ENCODE measurements around the gene MEX3C.

The MEX3C gene

DNA sequence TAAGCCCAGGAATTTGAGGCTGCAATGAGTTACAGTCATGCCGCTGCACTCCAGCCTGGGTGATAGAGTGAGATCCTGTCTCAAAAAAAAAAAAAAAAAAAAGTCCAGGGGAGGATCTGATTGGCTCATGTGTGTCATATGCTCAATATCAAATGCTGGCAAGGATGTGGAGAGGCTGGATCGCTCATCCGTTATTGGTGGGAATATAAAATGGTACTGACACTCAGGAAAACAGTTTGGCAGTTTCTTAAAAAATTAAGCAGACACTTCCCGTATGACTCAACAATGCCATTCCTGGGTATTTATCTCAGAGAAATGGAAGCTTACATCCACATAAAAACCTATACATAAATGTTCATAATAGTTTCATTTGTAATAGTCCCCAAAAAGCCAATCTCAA, 68.9 kb downstream of the MEX3C start:
- DNase-seq (ENCODE audit: low read depth, low spot score): no peak
- TF ChIP-seq ZNF274 (IDR thresholded peaks at IDR 0.05; ENCODE audit: low read depth, low read length): no peak
- no peak for TF ChIP-seq SUZ12 (IDR thresholded peaks at IDR 0.05; ENCODE audit: extremely low read depth, insufficient read depth, insufficient read length)
- no peak for TF ChIP-seq YY1 (IDR thresholded peaks at IDR 0.05; ENCODE audit: insufficient read depth, insufficient read length)

DNA sequence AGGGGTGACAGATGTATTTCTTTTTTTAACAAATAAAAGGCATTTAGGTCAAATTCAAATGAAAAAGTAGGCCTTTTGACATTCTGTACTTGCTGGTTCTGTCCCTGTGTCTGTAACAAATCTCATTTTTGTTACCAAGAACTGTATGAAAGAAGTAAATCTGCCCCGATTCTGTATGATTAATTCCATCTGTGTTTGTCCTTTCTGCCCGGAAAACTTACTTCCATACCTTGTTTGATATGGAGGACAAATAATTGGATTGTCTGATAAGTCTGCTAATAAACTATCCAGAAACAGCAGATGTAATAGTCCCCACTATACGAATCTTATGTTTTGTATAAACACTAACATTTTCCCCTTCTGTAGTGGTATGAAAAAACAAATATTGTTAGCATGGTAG, 69.8 kb downstream of the MEX3C start:
- no peak overlapping the region for H3K4me3 ChIP-seq (ENCODE audit: insufficient read length, low read depth)
- peaks cover 12% of the 10 kb centered on the region for H3K9me3 ChIP-seq (ENCODE audit: insufficient read depth, low read length)
- no peaks in the 10 kb centered on the region for H3K27me3 ChIP-seq (ENCODE audit: insufficient read depth, insufficient read length)
- no peaks in the 10 kb centered on the region for H3K4me1 ChIP-seq (ENCODE audit: insufficient read depth, insufficient read length)
- DNase-seq (ENCODE audit: low read depth, low spot score): no peak
- no peaks in the 10 kb centered on the region for H3K36me3 ChIP-seq (ENCODE audit: insufficient read depth, insufficient read length, low read length)
- TF ChIP-seq SUZ12 (IDR thresholded peaks at IDR 0.05; ENCODE audit: extremely low read depth, insufficient read depth, insufficient read length): no peak
- TF ChIP-seq ZNF274 (IDR thresholded peaks at IDR 0.05; ENCODE audit: low read depth, low read length): no peak
- TF ChIP-seq YY1 (IDR thresholded peaks at IDR 0.05; ENCODE audit: insufficient read depth, insufficient read length): no peak
- H3K9ac ChIP-seq (ENCODE audit: insufficient read length, low read depth): no peak overlapping the region

More for the DNA sequence above, 68.9 kb downstream of the MEX3C start:
- Histone ChIP-seq H3K9me3 (ENCODE audit: insufficient read depth, low read length) (peaks cover 6% of the 10 kb centered on the region), H3K36me3 (ENCODE audit: insufficient read depth, insufficient read length, low read length) (no peaks in the 10 kb centered on the region), H3K27me3 (ENCODE audit: insufficient read depth, insufficient read length) (no peaks in the 10 kb centered on the region), H3K4me1 (ENCODE audit: insufficient read depth, insufficient read length) (no peaks in the 10 kb centered on the region), H3K4me3 (ENCODE audit: insufficient read length, low read depth) (no peak overlapping the region), H3K9ac (ENCODE audit: insufficient read length, low read depth) (no peak overlapping the region)

DNA sequence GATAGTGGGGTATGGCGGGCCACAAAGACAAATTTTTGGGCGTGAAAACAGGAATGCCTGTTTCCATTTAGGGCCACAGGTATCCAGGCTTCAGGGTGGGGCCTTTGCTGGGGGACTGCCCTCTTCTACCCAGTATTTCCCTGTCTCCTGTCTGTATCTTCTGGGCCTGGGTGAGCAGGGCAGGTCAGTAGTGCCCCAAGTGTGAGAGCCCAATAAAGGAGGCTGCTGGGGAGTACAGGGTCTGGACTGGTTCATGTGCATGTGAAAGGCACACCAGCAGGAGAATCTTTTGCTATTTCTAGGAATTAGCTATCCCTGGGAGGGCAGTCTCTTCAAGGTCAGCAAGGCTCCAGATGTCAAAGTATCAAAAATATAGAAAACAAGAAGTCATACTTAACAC, 71.5 kb downstream of the MEX3C start:
- DNase-seq (ENCODE audit: low read depth, low spot score): no peak
- no peaks in the 10 kb centered on the region for H3K4me1 ChIP-seq (ENCODE audit: insufficient read depth, insufficient read length)
- H3K9ac ChIP-seq (ENCODE audit: insufficient read length, low read depth): no peak overlapping the region
- H3K9me3 ChIP-seq (ENCODE audit: insufficient read depth, low read length): peaks cover 29% of the 10 kb centered on the region
- no peaks in the 10 kb centered on the region for H3K27me3 ChIP-seq (ENCODE audit: insufficient read depth, insufficient read length)
- TF ChIP-seq SUZ12 (IDR thresholded peaks at IDR 0.05; ENCODE audit: extremely low read depth, insufficient read depth, insufficient read length) (no peak), YY1 (IDR thresholded peaks at IDR 0.05; ENCODE audit: insufficient read depth, insufficient read length) (no peak), ZNF274 (IDR thresholded peaks at IDR 0.05; ENCODE audit: low read depth, low read length) (no peak)
- no peaks in the 10 kb centered on the region for H3K36me3 ChIP-seq (ENCODE audit: insufficient read depth, insufficient read length, low read length)
- H3K4me3 ChIP-seq (ENCODE audit: insufficient read length, low read depth): no peak overlapping the region

Measured in NT2/D1 (cell line).